NCI-H1436 treated with DMSO at 0.1 percent for 48 hours (cell line): ENCODE measurements around the gene SH3GL1.

Experiments used
- DNase-seq: peaks from one replicate; lab custom pipeline; 2025; lab: John Stamatoyannopoulos, UW

The SH3GL1 gene, protein sequence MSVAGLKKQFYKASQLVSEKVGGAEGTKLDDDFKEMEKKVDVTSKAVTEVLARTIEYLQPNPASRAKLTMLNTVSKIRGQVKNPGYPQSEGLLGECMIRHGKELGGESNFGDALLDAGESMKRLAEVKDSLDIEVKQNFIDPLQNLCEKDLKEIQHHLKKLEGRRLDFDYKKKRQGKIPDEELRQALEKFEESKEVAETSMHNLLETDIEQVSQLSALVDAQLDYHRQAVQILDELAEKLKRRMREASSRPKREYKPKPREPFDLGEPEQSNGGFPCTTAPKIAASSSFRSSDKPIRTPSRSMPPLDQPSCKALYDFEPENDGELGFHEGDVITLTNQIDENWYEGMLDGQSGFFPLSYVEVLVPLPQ

DNA sequence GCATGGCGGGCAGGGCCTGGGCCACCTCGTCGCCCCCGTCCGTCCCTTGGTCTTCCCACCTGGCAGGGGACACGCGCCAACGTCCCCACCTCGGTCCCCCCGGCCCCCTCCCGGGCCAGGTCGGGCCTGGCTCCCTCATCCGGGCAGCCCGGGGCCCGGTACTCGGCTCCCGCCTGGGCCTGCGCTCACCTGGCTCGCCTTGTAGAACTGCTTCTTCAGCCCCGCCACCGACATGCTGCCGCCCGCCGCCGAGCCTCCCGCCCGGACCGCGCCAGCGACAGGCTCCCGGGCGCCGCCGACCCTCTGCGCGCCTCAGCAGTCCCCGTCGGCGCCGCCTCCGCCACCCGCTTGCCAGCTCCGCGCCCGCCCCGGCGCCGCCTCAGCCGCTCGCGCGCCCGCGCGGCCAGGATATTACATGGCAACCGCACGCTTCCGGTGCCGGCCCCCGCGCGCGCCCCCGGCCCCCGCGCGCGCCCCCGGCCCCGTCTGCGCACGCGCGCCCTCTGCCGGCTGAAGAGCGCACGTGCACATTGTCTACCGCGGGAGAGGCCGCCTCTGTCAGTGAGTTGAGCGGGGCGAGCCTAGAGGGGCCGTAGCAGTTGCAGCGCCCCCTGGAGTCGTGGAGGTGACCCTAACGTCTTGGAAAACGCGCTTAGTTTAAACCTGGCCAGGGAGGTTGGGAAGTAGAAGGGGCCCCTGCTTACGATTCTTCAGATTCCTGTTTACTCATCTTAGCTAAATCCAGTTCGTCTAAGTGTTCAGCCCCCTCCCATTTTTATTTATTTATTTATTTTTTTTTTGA, at the start of gene SH3GL1:
Gene SH3GL1, minus strand, starts transcription at position 413 of the 802 bp plus-strand sequence. Its CDS starts 179 bp downstream, at position 234.
- peak; percentile 70 for DNase-seq

DNA sequence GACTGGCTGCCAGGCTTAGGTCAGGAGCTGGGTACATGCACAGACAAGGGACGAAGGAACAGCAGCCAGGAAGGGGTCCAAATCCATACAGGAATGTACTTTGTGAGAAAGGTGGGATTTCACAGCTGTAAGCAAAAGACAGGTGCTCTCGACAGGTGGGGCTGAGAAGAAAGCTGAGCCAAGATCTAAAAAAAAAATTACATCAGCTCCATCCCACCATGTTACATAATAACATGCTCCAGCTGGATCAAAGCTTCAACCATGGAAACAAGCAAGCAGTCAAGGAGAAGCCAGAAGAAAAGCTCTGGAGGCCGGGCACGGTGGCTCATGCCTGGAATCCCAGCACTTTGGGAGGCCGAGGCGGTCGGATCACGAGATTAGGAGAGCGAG, 49.3 kb upstream of the SH3GL1 start:
- no peak for DNase-seq

DNA sequence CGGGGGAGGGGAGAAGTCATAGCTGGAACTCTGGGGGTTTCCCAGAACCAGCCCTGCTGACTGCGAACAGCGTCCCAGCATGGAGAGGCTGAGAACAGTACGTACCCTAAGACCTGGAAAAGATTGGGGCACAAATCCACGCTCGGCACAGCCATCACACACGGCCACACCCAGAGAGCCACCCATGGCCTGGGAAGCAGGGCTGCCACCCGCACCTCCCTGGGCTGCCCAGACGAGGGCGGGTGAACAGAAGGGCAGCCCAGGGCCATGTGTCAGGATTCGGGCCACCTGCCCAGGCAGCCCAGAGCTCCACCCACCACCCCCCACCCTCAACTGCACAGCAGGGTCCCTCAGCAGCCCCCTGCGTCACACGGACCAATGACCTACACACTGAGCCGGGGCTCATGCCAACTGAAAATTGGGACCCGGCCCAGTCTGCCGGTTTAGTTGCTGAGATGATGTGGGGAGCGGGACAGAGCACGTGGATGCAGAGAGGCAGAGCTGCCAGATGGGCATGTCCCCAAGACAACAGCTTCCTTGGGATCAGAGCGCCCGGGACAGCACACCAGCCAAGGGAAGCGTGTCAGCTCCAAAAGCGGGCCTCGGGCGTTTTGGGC, 48.8 kb upstream of the SH3GL1 start:
- DNase-seq: no peak

DNA sequence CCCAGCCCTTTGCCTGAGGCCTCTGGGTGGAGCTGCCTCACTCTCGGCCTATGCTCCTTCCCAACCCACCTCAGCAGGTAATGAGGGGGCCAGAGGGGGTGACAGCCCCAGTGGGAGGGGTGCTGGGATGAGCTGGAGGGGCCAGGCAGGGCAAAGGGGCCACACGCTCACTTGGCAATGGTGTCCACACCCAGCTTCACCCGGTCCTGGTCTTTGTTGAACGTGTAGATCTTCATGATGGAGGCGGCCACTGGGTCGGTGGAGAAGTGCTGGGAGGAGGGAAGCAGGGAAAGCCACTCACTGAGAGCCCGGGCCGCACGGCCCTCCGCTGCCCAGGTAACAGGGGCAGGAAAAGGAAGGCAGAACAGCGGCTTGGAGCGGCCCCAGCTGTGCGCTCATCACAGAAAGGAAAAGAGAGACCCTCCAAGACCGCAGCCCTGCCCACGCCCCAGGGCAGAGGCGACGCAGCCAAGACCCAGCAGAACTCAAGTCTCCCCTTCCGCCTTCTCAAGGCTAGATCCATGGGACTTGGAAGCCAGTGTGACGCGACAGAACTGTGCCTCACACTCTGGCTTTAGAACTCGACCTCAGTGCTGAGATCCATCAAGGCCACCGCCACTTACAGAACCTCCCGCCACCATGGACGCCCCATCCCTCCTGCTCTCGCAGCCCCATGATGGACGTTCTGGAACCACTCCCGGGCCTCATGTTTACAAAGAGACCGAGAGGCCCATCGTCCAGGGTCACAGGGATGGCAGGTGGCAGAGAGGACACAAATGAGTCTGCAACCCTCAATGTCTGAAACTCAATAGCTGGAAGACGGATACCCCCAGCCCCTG, 48.0 kb upstream of the SH3GL1 start:
- DNase-seq: no peak

DNA sequence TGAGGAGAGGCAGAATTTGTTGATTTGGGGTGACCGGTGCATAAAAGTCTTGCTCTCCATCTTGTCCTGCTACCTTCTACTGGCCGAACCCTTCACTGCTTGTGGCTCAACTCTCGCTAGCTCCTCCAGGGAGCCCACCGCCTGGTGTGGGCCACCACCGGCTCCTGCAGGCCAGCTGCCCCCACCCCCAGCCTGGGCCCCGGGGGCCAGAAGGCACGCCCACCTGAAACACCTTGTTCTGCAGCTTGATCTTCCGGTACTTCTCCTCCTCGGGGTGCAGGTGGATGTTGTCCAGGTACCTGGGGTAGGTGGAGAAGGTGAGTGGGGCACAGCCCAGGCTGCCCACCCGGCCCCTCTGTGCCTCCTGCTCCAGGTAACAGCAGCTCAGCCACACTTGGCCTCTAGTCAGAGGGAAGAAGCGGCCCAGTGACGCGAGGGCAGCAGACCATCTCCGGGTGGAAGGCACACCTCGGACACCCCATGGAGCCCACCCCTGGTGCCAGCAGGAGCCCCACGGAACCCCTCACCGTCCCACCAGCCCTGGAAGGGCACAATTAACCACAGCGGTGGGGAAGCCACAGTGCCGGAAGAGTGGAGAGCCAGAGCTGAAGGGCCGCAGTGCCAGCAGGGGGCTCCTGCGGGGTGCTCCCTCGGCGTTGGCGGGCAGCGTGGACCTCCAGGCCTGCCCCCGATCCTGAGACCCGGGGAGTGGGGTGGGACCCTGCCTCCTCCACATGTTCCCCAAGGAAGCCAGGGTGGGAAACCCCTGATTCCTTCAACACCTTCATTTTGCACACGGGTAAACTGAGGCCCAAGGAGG, 47.2 kb upstream of the SH3GL1 start:
- no peak for DNase-seq

DNA sequence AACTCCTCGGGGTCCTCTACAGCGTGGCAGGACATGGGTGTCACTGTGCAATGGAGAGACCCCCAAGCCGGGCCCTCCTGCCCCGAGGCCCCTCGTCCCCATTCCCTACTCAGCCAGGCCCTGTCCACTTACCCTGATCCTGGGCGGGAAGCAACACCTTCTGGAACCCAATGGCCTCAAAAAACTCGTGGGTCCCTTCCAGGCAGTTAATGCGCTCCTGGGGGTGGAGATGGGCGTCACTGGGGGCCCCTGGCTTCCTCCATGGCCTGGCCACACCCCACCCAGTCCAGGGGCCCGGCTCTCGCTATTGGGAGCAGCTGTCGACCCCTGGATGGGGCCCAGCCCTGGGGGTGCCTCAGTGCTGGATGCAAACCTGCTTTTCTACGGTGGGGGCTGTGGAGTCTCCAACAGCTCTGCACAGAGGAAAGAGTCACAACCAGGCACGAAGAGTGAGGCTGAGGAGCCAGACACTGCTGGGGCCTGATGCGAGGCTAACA, 46.4 kb upstream of the SH3GL1 start:
- DNase-seq: no peak

DNA sequence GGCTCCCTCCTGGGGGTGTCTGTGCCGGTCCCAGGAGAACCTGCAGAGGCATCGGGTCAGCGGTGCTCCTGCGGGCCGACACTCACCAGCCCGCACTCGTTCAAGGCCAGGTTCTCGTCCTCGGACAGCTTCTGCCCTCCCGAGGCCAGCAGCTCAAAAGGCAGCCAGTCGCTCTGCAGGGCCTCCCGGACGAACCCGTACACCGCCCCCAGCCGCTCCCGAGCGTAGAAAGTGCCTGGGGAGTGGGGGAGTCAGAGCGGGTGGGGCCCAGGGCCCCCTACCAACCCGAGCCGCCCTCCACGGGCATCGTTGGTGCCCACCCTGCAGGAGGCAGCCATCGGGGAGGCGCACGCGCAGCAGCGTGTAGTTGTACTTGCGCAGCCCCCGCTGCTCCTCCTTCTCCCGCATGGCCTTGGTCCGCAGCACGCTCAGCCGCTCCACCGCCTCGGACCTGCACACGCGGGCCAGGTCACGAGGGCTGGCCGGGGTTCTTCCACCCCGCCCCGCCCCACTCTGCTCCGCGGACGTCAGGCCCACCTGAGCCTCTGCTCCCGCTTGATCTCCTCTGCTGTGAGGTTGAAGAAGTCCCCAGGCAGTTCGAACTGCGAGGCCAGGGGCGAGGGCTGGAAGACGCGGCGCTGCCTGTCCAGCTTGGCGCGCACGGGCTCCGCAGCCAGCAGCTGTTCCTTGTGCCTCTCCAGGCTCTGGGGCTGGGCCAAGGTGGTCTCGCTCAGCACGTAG, 45.8 kb upstream of the SH3GL1 start:
- DNase-seq: no peak

DNA sequence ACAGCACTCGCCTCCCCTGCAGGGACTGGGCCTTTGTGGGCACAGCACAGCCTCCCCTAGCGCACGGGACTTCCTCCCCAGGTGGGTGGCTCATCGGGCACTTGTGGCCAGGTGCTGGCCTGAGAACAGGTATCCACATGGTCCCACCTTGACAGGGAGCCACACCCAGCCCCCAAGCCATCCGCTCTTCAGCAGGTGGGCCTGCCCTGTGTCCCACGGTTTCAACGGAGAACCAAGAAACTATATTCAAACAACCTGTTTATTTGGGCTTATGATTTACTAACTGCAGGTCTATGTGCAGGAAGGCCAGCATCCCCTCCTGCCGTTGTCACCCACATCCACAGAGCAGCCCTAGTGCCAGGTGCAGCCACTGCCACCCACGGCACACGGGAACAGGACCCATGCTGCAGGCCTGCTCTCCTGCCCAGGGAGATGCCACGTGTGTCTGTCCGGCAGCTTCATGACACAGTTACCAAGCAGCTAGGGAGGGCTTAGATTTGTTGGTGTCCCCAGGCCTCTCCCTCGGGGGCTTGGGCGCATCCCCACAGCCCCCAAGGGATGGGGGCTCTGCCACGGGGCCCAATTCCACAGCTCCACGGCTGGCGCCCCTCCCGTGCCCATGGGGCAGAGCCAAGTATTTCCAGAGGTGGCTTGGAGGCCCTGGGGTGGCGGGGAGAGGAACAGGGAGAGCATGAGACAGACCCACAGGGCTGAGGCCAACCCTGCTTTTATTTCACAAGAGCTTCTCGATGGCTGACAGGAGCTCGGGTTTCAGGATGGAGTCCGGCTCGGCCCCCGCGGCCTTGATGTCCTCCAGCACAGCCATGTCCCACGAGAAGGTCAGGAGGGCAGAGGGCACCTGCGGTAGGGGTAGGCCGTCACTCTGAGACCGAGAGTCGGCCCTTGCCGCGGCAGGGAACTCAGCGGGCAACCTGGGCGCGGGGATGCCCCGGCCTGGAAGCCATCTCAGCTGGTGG, 44.7 kb upstream of the SH3GL1 start:
- DNase-seq: no peak

DNA sequence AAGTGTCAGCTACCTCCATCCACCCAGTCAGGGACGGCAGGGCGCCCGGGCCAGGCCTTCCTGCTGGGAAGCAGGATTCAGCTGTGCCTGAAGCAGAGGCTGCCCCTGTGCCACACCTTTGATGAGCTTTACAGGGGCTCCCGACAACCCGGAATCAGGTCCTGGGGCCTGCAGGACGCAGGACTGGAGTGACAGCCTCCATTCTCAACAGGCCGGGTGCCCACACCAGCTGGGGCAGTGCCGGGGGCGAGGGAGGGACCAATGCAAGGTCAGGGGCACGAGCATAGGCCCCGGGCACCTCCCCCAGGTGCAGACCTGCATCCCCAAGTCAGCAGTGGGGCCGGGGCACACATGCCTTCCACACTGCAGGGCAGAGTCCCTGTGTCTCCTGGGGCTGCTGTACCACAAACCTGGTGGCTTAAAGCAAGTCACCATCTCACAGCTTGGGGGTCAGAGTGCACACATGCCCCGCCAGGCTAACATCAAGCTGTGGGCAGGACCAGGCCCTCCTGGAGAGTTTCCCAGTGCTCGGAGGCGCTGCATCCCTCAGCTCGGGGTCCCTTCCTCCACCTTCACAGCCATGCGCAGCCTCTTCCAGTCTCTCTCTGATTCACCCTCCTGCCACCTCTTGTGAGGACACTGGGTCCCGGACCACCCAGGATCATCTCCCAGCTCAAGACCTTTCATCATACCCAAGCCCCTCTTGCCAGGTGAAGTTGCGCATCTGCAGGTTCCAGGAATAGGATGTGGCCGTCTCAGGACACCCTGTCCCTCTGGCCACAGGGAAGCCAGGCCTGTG, 43.8 kb upstream of the SH3GL1 start:
- DNase-seq: no peak

DNA sequence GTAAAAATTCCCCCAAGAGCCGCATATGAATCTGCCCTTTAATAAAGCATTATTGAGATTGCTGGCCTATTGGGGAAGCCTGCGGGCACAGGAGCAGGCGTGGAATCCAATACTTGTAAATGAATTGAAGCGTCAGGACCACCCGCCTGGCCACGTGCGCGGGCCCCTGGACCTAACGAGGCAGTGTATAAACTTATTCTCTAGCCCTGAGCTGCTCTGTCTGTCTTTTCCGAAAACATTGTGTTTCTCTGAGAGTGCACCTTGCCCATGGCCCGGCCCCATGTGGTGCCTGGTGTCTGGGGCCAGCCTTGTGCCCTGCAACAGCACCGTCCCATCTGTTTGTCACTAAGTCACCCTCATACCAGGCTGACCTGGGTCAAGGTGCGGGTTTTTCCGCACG, 42.8 kb upstream of the SH3GL1 start:
- no peak for DNase-seq

DNA sequence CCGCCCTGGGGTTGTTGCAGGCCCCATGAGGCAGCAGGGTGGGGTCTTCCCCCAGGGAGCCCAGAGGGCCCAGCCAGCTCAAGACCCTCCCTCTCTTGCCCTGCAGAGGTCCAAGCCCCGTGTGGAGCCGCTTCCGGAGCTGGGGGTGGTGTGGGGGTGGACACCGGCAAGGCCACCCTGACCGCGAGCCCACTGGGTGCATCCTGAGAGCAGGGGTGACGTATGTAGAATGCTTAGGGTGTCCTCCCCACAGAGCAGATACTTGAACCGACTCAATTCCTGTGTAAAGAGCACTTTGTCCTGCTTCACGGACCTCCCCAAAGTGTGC, 42.4 kb upstream of the SH3GL1 start:
- DNase-seq: no peak

DNA sequence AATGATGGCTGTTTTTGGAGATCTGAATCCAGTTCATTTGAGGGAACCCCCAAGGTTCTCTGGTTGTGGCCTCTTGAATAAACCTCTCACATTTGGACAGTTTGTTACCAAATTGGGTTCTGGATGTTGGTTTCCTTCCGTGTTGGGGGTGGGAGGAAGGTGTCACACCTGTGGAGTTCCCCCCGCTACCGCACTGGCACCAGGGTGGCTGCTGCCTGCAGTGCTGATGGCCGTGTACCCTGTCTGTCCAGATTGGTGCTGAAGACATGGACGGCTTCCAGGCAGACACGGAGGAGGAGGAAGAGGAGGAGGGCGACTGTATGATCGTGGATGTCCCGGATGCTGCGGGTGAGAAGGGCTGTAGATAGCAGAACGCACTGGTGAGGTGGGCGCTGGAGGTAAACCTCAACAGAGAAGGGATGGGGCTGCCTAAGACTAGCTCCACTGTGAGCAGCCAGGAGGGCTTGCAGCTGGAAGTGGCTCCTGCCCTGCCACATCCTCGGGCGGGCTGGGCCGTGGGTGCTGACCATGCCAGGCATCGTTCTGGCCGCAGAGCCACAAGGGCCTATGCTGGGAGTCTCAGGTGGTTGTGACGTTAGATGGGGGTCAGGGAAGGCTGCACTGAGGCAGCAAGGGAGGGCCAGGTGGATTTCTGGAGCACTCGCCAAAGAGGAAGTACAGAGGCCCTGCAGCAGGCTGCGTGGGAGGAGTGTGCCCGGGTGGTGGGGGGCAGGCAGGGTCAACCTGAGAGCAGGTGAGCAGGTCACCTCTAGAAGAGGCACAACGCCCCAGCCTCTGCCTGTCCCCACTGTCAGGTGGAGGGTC, 41.9 kb upstream of the SH3GL1 start:
- no peak for DNase-seq

DNA sequence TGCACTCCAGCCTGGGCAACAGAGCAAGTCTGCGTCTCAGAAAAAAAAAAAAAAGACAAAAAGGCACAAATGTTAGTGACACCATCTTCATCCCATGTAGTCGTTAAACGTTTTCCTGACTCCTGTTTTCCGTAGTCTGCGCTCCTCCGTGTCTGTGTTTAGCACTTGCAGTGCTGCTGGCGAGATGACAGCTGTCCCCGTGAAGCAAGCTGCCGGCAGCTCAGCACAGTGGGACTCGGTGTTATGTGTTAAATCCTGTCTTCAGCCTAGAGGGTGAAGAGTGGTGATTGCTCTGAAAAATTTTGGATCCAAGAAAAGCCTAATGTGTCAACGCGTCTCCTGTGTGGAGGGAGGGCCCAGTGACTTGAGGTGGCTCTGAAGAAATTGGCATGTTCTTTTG, 38.9 kb upstream of the SH3GL1 start:
- DNase-seq: no peak

DNA sequence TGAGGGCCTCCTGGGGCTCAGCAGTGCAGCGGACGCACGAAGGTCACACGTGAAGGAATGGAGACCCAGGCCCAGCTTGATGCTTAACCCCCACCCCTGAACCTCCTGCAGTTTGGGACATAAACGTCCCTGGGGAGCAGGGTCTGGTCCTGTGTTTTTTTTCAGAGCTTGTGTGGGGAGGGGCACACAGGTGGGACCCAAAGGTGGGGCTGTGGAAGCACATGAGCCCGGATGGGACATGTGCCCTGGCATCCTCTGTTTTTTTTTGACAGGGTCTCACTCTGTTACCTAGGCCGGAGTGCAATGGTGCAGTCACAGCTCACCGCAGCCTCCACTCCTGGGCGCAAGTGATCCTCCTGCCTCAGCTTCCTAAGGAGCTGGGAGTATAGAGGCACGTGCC, 36.8 kb upstream of the SH3GL1 start:
- no peak for DNase-seq

DNA sequence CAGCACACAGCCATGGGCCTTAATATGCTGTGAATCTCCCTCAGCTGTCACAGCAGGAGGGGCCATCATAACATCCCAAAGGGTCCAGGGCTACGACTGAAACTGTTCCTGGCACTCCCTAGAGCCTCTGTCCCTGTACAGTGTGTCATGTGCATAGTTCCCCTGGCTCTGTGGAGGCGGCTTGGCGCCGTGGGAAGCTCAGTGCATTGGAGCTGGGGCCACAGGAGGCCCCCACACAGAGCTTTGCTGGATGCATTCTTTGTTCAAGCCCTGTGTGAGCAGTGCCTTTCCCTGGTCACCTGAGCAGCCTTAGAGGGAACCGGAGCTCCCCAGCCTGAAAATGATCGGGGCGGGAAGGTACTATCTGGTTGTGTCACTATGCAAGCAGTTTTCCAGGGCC, 35.9 kb upstream of the SH3GL1 start:
- DNase-seq: no peak

DNA sequence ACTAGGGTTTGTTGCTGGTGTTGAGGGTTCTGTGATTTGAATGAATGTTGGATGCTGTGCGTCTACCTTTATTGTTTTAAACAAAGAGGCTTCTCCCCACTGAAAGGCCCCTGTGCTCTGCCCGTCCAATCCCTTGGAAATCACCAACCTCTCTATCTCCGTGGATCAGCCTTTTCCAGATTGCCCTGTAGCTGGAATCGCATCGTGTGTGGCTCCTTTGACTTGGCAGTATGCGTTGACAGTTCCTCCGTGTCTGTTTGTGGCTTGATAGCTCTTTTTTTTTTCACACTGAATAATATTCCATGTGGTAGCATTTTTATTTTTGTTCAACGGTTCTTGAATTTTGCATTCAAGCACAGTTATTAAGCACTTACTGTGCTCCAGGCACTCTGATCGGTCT, 34.0 kb upstream of the SH3GL1 start:
- no peak for DNase-seq

DNA sequence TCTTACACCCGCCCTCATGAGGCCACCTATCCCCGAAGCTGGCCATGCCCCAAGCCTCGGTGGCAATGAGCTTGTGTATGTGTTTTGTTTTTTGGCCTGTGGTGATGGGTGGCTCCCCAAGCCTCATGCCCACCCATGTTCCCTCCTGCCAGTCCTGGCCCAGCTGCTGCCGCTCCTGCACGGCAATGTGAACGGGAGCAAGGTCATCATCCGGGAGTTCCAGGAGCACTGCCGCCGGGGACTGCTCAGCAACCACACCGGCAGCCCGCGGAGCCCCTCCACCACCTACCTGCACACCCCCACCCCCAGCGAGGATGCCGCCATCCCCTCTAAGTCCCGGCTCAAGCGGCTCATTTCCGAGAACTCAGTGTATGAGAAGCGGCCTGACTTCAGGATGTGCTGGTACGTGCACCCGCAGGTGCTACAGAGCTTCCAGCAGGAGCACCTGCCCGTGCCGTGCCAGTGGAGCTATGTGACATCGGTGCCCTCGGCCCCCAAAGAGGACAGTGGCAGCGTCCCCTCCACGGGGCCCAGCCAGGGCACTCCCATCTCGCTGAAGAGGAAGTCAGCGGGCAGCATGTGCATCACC, 32.7 kb upstream of the SH3GL1 start:
- DNase-seq: no peak
